BLaER1 treated with 17β-estradiol and CSF1 and Interleukin-3, amounts not matched to agents 10 nM and 100 nM (cell line): ENCODE results near the gene TMEM132D.

Source experiments
- H3K27ac ChIP-seq, 11 experiments: shearing (Covaris generic); formaldehyde crosslinking; 2 replicates each; pipeline ENCODE4 v1.8.1; 2022
- H3K27me3 ChIP-seq, 11 experiments: shearing (Covaris generic); formaldehyde crosslinking; 2 replicates each; pipeline ENCODE4 v1.8.1; 2022
- H3K36me3 ChIP-seq, 11 experiments: shearing (Covaris generic); formaldehyde crosslinking; 2 replicates each; pipeline ENCODE4 v1.8.1; 2022
- H3K4me1 ChIP-seq, 10 experiments: shearing (Covaris generic); formaldehyde crosslinking; 2 replicates each; pipeline ENCODE4 v1.8.1; 2022
- H3K4me2 ChIP-seq, 11 experiments: shearing (Covaris generic); formaldehyde crosslinking; 2 replicates each; pipeline ENCODE4 v1.8.1; 2022
- H3K4me3 ChIP-seq, 10 experiments: shearing (Covaris generic); formaldehyde crosslinking; 2 replicates each; pipeline ENCODE4 v1.8.1; 2022
- H3K9ac ChIP-seq, 11 experiments: shearing (Covaris generic); formaldehyde crosslinking; 2 replicates each; pipeline ENCODE4 v1.8.1; 2022
- H3K9me3 ChIP-seq, 11 experiments: shearing (Covaris generic); formaldehyde crosslinking; replicated peaks in 1 of 11; 2 replicates each; pipeline ENCODE4 v1.8.1; 2022
- H4K20me1 ChIP-seq, 11 experiments: shearing (Covaris generic); formaldehyde crosslinking; 2 replicates each; pipeline ENCODE4 v1.8.1; 2022
- Cebpa-rat ChIP-seq, 11 experiments: shearing (Covaris generic); IDR thresholded peaks; 2 replicates each; pipeline ENCODE4 v1.8.1; 2022

TMEM132D gene

DNA sequence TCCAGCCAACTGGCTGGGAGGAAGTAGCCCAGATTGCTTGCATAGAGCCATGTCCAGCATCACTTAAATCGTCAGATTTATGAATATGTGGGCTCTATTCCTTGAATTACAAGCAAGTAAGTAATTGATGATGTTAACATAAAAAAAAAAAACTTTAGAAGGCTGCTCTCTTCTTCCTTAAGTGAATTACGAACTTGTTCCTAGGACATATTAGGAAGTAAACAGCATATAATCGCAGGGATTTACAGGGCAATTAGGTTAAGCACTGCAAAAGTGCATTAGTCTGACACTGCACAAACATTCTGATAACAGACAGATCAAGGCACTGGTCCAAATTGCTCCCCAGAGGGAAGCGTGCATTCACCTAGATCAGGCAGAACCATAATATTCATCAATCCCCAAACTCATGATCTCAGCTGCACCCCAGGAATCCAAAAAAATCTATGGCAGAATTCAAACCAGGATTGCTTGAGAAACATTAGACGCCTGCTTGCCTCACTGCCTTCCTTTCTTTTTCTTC lies 293.2 kb downstream of the TMEM132D start:
- Histone ChIP-seq H3K4me3 (no peak overlapping the region), H3K27me3 (no peaks in the 10 kb centered on the region), H3K36me3 (no peaks in the 10 kb centered on the region), H3K9me3 (0 out of 22 replicates have a peak, but pooled peaks cover 0 to 1% (median 0%) of the 10 kb centered on the region in 11 experiments), H3K9ac (no peak overlapping the region), H3K4me2 (no peak overlapping the region), H3K4me1 (no peaks in the 10 kb centered on the region), H3K27ac (no peak overlapping the region), H4K20me1 (no peaks in the 10 kb centered on the region)
- TF ChIP-seq Cebpa-rat (IDR thresholded peaks at IDR 0.05) = no peak

DNA sequence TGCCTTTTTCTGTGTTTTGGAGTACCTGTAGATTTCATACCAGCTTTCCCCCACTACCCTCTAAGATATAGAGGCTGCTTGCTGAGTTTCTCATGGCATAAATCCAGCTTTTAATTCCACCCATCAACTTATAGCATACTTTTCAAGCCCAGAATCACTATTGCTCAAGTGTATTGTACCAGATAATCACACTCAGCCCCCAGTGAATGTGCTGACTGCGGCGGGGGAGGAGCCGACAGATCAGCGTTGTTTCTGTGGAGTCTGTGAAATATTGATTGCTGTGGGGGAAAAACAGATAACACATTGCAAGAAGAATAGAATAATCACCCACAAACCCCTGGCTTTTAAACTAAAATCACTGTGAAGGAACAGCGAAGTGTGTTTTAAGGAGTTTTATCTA lies 296.1 kb downstream of the TMEM132D start:
- Histone ChIP-seq H3K9ac (no peak overlapping the region), H4K20me1 (no peaks in the 10 kb centered on the region), H3K27me3 (no peaks in the 10 kb centered on the region), H3K27ac (no peak overlapping the region), H3K4me3 (no peak overlapping the region), H3K4me2 (no peak overlapping the region), H3K36me3 (no peaks in the 10 kb centered on the region), H3K4me1 (no peaks in the 10 kb centered on the region), H3K9me3 (peaks cover 3 to 7% (median 6%) of the 10 kb centered on the region in 11 experiments; a peak in 8 of 22 replicates)
- TF ChIP-seq Cebpa-rat (IDR thresholded peaks at IDR 0.05) = no peak

DNA sequence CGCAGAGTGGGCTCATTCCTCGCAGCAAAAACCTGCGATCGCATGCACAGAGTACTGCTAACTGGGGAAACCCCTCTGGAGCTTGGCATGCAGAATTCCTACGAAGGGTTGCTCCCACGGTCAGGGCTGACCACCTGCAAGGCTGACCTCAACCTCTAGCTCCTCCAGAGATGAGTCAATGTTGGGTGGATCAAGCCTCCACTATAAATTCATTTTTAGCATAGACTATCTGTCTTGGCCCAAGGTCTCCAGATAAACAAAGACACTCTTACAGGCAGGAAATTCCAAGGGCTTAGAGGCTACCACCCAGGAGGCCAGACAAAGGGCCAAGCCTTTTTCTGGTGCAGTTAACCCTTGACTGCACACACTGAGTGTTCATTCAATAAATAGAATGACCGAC lies 296.5 kb downstream of the TMEM132D start:
- H3K4me2 ChIP-seq = no peak overlapping the region
- no peak overlapping the region for H3K4me3 ChIP-seq
- H3K27me3 ChIP-seq = no peaks in the 10 kb centered on the region
- H3K9me3 ChIP-seq = peaks cover 3 to 12% (median 8%) of the 10 kb centered on the region in 11 experiments; a peak in 9 of 22 replicates
- no peak overlapping the region for H3K27ac ChIP-seq
- H3K36me3 ChIP-seq = no peaks in the 10 kb centered on the region
- H4K20me1 ChIP-seq = no peaks in the 10 kb centered on the region
- no peak overlapping the region for H3K9ac ChIP-seq
- TF ChIP-seq Cebpa-rat (IDR thresholded peaks at IDR 0.05) = no peak
- no peaks in the 10 kb centered on the region for H3K4me1 ChIP-seq

DNA sequence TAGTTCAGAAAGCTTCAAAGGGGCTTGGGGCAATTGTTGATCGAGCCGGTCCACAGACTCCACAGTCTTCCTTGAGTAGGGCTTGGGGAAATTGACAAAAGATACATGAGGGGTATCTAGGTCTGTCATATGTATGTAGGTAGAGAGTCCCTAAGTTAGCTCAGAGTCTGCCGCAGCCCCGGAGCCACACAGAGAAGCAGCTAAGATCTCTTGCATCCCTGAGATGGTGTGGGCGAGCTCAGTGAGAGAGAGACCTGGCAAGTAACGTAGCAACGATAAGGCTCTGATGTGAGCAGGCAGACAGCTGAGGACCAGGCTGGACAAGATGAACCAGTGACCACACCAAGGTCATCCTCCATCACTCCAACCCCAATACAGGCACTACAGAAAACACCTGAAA lies 297.6 kb downstream of the TMEM132D start:
- Histone ChIP-seq H4K20me1 (no peaks in the 10 kb centered on the region), H3K36me3 (no peaks in the 10 kb centered on the region), H3K4me1 (no peaks in the 10 kb centered on the region), H3K27me3 (no peaks in the 10 kb centered on the region), H3K4me3 (no peak overlapping the region), H3K27ac (no peak overlapping the region), H3K9ac (no peak overlapping the region), H3K4me2 (no peak overlapping the region), H3K9me3 (peaks cover 4 to 14% (median 9%) of the 10 kb centered on the region in 11 experiments; a peak in 16 of 22 replicates)
- TF ChIP-seq Cebpa-rat (IDR thresholded peaks at IDR 0.05) = no peak

DNA sequence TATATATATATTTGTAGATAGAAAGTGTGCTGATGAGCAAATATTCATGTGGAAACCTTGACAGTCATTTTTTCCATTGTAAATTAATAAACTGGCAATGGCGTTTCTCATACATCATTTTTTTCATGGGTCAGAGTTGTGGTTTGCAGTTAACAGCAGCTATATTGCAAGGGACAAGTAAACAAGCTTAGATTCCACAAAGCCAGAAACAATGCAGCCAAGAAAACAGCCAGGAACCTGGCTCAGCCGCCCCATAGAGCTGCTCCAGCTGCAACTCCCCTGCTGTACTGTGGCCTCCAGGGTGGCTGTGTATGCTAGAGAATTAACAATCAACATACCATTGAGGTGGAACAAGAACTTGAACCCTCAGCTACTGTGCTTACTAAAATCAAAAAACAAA lies 298.2 kb downstream of the TMEM132D start:
- Histone ChIP-seq H3K4me3 (no peak overlapping the region), H3K4me1 (no peaks in the 10 kb centered on the region), H3K27me3 (no peaks in the 10 kb centered on the region), H3K27ac (no peak overlapping the region), H3K9ac (no peak overlapping the region), H3K4me2 (no peak overlapping the region), H3K36me3 (no peaks in the 10 kb centered on the region), H3K9me3 (peaks cover 9 to 20% (median 14%) of the 10 kb centered on the region in 11 experiments; a peak in 21 of 22 replicates), H4K20me1 (no peaks in the 10 kb centered on the region)
- no peak for TF ChIP-seq Cebpa-rat (IDR thresholded peaks at IDR 0.05)

DNA sequence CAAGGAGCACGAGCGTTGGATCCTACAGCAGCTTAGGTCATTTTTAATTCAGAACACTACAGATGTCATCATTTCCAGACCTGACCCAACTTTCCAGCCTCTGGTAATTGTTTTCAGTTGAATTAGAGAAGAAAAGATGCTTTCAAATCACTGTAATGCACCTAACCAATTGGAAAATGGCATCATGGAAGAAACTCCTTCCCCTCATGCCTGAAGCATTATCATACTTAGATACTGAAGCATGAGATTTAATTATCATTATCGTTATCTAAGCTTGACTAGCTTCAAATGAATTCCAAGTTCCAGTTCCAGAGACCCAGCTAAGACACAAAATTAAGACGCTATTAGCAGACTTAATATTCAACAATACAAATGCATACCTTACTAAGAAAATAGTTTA lies 299.3 kb downstream of the TMEM132D start:
- Histone ChIP-seq H3K4me1 (no peaks in the 10 kb centered on the region), H3K9me3 (peaks cover 13 to 30% (median 20%) of the 10 kb centered on the region in 11 experiments; a peak in 21 of 22 replicates), H3K27ac (no peak overlapping the region), H3K27me3 (no peaks in the 10 kb centered on the region), H3K4me2 (no peak overlapping the region), H3K36me3 (no peaks in the 10 kb centered on the region), H4K20me1 (no peaks in the 10 kb centered on the region), H3K4me3 (no peak overlapping the region), H3K9ac (no peak overlapping the region)
- TF ChIP-seq Cebpa-rat (IDR thresholded peaks at IDR 0.05) = no peak

DNA sequence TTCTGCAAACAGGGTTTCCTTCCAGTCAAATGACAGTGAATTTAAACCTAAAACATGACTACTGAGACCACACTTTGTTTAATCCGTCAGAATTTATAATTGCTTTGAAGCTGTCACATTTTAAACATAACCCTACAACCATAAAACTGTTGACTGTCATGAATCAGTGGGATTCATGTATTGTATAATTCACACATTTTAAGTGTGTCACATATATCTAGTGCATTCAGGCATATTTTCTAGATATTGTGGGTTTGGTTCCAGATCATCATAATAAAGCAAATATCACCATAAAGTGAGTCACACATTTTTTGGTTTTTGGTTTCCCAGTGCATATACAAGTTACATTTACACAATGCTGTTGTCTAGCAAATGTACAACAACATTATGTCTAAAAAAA lies 304.4 kb downstream of the TMEM132D start:
- Histone ChIP-seq H3K9me3 (peaks cover 13 to 30% (median 20%) of the 10 kb centered on the region in 11 experiments; a peak in 21 of 22 replicates), H3K4me3 (no peak overlapping the region), H3K27me3 (peaks cover 0 to 15% (median 12%) of the 10 kb centered on the region in 11 experiments; a peak in 10 of 22 replicates), H3K9ac (no peak overlapping the region), H3K36me3 (no peaks in the 10 kb centered on the region), H3K4me1 (no peaks in the 10 kb centered on the region), H3K4me2 (no peak overlapping the region), H3K27ac (no peak overlapping the region), H4K20me1 (no peaks in the 10 kb centered on the region)
- TF ChIP-seq Cebpa-rat (IDR thresholded peaks at IDR 0.05) = no peak

DNA sequence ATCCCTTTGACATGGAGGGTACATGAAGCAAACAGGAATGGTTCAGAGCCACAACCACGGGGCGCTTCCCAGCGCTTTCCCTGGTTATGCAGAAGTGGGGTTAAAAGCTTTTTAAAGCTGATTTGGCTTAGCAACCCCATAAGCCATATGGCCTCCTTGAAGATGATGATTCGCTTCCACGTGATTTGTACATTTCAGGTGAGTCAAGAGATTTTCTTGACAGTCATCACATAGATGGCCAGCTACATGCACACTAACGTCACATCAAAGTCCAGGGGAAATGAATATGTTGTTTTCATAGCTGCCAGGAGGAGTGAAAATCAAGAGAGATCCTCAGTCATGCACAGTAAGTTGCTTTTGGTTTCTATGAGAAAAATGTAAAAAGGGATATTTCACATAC lies 309.7 kb downstream of the TMEM132D start:
- no peak overlapping the region for H3K4me2 ChIP-seq
- no peaks in the 10 kb centered on the region for H3K4me1 ChIP-seq
- no peaks in the 10 kb centered on the region for H4K20me1 ChIP-seq
- H3K27me3 ChIP-seq = peaks cover 0 to 15% (median 12%) of the 10 kb centered on the region in 11 experiments; a peak in 10 of 22 replicates
- H3K4me3 ChIP-seq = no peak overlapping the region
- H3K9me3 ChIP-seq = no peaks in the 10 kb centered on the region
- H3K36me3 ChIP-seq = no peaks in the 10 kb centered on the region
- TF ChIP-seq Cebpa-rat (IDR thresholded peaks at IDR 0.05) = no peak
- H3K27ac ChIP-seq = no peak overlapping the region
- H3K9ac ChIP-seq = no peak overlapping the region

DNA sequence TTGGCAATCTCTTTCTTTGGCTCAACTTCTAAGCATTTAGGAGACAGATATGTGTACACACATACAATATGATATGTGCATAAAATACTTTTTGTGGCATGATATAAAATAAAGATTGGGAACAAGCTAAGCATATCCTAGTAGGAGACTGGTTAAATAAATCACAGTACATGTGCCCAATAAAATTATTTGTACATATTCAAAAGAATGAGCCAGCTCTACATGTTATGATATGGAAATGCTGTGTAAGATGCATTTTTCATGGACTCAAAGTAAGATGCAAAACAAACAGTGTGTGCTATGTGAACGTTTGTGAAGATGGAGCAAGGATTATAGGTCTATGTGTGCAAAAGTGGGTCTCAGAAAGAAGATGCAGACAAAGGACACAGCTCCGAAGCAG lies 311.4 kb downstream of the TMEM132D start:
- no peak overlapping the region for H3K27ac ChIP-seq
- H3K27me3 ChIP-seq = peaks cover 0 to 1% (median 0%) of the 10 kb centered on the region in 11 experiments; a peak in 2 of 22 replicates
- no peaks in the 10 kb centered on the region; a peak in 1 of 22 replicates for H3K9me3 ChIP-seq
- no peak overlapping the region for H3K4me2 ChIP-seq
- no peaks in the 10 kb centered on the region for H4K20me1 ChIP-seq
- H3K9ac ChIP-seq = no peak overlapping the region
- no peak overlapping the region for H3K4me3 ChIP-seq
- H3K36me3 ChIP-seq = no peaks in the 10 kb centered on the region
- TF ChIP-seq Cebpa-rat (IDR thresholded peaks at IDR 0.05) = no peak
- H3K4me1 ChIP-seq = no peaks in the 10 kb centered on the region

DNA sequence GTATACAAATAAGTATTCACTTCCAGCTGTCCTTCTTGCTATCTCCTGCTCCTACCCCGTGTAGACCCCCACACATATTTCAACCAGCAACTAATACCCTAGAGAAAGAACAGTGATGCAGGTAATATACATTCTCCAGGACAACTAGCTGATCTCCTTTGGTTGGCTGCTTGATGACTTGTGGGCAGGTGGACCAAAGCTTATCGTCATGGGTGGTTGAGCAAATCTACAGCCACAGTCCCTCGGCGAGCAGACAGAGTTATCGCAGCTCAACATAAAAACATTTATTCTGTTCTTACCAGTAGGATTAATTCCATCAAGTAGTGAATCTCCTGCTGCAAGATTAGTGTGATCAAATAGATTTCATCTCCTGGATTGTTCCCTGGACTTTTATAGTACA lies 314.3 kb downstream of the TMEM132D start:
- TF ChIP-seq Cebpa-rat (IDR thresholded peaks at IDR 0.05) = no peak
- Histone ChIP-seq H3K36me3 (no peaks in the 10 kb centered on the region), H3K4me1 (no peaks in the 10 kb centered on the region), H3K27me3 (no peaks in the 10 kb centered on the region), H3K4me3 (no peak overlapping the region), H4K20me1 (no peaks in the 10 kb centered on the region), H3K27ac (no peak overlapping the region), H3K4me2 (no peak overlapping the region), H3K9me3 (no peaks in the 10 kb centered on the region; a peak in 1 of 22 replicates), H3K9ac (no peak overlapping the region)
